HG03280 (cell line): ENCODE measurements around the gene FUT6.
"Not testable (repeated sequence)": the region's sequence is repeated elsewhere in the genome, so short reads cannot be mapped to it uniquely, and the experiment has no call there.

Experiments
- ATAC-seq: cut with Tn5 transposase; IDR thresholded peaks from one replicate; pipeline ENCODE4 v1.9.1; 2021; ENCODE audit warnings: mild to moderate bottlenecking, moderate library complexity; ENCODE audit not compliant: unreplicated experiment

Gene FUT6

DNA sequence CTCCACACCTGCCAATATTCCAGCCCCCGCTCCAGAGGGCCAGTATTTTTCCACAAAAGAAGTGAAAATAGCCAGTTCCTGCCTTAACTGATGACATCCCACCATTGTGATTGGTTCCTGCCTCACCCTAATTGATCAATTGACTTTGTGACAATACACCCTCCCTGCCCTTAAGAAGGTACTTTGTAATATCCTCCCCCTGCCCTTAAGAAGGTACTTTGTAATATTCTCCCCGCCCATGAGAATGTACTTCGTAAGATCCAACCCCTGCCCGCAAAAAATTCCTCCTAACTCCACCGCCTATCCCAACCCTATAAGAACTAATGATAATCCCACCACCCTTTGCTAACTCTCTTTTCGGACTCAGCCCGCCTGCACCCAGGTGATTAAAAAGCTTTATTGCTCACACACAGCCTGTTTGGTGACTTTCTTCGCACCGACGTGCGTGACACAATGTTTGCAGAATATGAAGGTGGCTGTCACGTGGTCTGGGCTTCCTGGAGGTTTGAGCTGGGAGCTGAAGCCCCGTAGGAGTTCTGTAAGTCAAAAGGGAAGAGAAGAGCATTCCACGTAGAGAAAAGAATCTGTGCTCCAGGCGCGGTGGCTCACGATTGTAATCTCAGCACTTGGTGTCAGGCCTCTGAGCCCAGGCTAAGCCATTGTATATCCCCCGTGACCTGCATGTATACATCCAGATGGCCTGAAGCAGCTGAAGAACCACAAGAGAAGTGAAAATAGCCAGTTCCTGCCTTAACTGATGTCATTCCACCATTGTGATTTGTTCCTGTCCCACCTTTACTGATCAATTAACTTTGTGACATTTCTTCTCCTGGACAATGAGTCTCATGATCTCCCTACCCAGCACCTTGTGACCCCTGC, 17.9 kb upstream of the FUT6 start:
- ATAC-seq: no peak

GRCh38 chr19:5855151-5855550, 15.6 kb upstream of the FUT6 start:
- ATAC-seq: not testable (repeated sequence)

DNA sequence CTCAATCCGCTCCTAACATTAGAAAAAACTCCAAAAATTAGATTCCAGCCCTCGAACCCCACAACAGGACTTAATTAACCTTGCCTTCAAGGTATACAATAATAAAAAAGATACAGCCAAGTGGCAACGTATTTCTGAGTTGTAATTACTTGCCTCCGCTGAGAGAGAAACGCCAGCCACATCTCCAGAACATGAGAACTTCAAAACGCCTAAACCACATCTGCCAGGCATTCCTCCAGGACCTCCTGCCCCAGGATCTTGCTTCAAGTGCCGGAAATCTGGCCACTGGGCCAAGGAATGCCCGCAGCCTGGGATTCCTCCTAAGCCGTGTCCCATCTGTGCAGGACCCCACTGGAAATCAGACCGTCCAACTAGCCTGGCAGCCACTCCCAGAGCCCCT, 14.6 kb upstream of the FUT6 start:
- ATAC-seq: not testable (repeated sequence)

DNA sequence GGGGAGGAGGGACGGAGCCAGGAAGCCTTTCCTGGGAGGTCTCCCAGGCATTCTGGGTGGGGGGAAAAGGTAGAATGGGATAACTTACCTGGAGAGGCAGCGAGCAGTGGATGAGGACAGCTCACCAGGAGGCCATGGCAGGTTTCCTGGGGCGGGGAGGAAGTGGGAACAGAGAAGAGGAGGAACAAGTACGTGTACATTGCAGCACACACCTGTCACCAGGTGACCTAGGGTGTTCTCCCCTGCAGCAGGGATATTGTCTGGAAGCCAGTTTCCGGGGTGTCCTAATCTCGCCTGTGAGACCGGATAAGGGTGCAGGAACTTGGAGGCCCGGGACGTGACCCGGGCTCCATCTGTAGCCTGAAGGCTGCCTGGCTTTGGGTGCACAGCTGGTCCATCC, 11.8 kb upstream of the FUT6 start, which contains the start of gene FUT3:
Gene FUT3, minus strand, starts transcription at position 148 of the 400 bp plus-strand sequence.
- no peak for ATAC-seq

DNA sequence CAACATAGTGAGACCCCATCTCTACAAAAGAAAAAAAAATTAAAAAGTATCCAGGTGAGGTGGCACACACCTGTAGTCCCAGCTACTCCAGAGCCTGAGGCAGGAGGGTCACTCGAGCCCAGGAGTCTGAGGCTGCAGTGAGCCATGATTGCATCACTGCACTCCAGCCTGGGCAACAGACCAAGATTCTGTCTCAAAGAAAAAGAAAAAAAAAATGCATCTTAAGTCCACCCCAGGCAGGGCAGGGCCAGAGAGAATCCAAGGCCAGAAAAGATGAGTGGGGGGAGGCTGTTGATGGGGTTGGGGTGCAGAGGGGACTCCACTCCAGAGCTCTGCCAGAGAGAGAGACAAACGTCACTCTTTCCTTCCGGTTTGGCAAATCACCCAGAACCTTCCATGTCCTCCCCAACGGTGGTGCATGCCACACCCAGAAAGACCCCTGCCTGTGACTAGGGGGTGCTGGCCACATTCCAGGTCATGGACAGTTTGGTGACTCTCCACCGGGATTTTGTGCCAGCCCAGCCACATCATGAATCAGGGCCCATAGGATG, 11.3 kb upstream of the FUT6 start:
- ATAC-seq: no peak

GRCh38 chr19:5850189-5850588, 10.7 kb upstream of the FUT6 start:
- no peak for ATAC-seq

GRCh38 chr19:5848621-5849020, 9.1 kb upstream of the FUT6 start:
- not testable (repeated sequence) for ATAC-seq

GRCh38 chr19:5847846-5848245, 8.3 kb upstream of the FUT6 start:
- ATAC-seq: not testable (repeated sequence)

- ATAC-seq: no peak
Observed at GRCh38 chr19:5844456-5845433, 5.2 kb upstream of the FUT6 start.

- no peak for ATAC-seq
Observed at GRCh38 chr19:5843295-5843927, 3.9 kb upstream of the FUT6 start.

DNA sequence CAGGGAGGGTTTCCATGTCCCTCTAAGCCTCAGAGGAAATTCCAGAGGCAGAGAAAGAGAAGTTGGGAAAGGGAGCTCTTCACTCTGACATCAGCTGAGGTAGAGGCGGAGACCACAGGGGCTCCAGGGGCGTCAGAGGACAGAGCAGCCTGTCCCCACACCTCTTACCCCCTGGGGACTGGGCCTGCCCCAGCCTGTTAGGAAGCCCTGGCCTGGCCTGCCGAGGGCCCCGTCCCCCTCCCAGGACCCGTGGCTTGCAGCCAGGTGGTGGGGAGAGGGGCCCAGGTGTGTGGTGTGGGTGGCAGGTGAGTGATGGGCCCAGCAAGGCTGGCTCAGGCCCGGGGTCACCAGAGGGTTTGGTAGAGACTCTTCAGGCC, 2.2 kb upstream of the FUT6 start:
- ATAC-seq: not testable (repeated sequence)

DNA sequence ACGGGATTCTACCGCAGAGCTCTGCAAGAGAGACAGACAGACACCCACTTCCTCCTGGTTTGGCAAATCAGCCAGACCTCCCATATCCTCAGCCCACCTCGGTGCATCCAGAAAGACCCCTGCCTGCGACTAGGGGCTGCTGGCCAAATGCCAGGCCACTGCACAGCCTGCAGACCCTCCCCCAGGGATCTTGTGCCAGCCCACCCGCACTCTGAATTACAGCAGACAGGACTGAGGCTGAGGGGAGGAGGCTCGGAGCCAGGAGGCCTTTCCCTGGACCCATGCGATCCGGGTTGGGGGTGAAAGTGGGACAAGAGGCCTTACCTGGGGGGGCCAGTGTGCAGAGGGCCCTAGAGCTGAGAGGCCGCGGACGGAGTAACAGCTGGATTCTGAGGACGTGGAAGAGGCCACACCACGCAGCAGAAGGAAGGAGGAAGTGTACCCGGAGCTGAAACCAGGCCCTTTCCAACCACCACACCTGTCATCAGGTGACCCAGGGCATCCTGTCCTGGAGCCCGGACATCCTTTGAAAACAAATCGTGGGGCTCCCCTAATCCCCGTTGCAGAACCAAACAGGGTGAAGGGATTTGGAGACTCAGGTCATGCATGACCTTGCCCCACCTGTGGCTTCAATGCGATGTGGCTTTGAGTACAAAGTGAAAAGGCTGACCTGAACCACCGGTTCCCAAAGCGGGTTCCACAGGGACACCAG, 993 bp downstream of the FUT6 start:
- ATAC-seq: no peak

DNA sequence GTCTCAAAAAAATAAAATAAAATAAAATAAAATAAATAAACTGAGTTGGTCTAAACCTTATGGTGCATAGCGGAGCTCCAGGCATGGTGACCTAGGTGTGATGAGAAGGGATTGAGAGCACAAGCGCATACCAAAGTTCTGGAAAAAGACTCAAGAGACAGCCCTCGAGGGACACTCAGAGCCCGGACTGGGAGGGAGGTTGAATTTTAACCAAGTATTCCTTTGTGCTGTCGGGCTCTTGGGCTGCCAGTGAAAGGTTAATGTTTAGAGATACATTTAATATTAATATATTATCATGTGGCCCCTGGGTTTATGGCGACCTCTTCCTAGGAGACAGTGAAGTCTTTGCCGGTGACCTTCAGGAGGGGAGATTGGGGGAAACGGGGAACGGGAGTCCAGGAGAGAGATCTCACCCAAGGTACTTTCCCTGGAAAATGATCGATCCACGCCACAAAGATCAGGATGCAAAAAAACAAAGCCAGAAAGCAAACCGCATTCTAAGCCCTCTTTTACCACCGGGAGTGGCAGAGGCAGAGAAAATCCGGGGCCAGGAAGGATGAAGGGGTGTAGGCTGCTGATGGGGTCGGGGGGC, 1.6 kb downstream of the FUT6 start:
- ATAC-seq: no peak

DNA sequence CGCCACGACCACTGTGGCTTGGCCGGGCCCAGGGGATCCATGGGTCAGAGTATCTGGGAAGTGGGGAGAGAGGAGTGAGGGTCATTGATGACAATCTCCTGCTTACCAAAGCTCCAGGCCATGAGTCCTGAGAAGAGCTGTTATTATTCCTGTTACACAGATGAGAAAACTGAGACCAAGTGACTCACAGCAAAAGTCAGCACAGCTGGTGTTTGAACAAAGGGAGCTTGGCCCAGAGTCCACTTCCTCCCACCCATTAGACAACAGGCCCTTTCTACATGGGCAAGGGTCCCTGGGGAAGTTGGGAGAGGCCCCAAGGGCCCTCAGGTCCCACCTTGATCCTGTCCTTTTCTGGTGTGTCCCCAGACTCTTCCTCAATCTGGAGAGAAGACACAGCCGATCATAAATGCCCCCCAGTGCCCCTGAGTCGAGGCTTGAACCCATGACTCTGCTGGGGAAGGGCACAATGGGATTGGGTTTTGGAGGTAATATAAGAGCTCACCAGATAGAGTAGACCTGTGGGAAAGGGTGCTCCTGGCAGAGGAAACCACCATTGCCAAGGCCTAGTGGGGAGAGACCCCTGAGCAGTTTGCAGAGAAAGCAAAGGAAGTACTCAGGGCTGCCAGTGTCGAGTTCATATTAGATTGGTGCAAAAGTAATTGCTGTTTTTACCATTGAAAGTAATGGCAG, 6.8 kb downstream of the FUT6 start:
- no peak for ATAC-seq

GRCh38 chr19:5832061-5832460, 7.4 kb downstream of the FUT6 start:
- ATAC-seq: no peak

GRCh38 chr19:5831159-5831558, 8.3 kb downstream of the FUT6 start:
- no peak for ATAC-seq

DNA sequence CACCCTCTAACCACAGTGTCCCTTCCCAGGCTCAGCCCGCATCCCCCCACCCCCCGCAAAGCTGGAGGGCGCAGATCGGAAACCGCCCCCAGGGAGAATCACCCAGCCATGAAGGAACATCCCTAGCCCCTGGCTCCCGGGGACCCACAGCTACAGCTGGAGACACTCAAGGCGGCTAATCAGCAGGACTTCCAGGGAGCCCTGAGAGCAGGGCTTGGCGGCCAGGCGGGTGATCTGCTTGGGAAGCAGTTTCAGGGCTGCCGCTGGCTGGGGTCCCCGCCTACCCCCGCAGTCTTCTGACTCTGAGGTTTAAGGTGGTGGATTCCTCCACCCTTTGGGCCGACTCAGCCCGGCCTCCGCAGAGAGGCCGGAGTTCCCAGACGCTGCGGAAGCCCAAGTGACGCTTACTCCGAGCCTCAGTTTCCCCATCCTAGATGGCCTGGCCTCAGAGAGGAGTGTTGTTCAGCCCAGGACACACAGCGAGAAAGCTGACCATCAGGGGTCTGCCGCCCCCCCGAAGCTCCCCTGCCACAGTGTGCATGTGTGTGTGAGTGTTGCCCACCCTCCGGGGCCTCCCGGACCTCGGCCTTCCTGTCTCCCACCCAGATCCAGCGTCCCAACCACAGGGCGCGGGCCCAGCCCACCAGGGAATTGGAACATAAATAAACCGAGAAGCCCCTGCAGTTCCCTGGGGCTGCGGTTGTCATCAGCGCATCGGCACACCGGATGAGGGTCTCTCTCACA, 9.8 kb downstream of the FUT6 start:
- ATAC-seq: no peak
